WTC11 (cell line): ENCODE measurements around the gene RAB3GAP1. TPM values are rescaled to one million over a fixed set of nuclear protein-coding genes. Genes with fewer than 3 reads are reported as not detected.

Experiments used
- ATAC-seq: fragments of 200-7000 bp; cut with Tn5 transposase; 2 replicates; pipeline ENCODE4 v1.10.0; 2021; ENCODE audit warnings: mild to moderate bottlenecking, moderate library complexity
- CTCF ChIA-PET: fragments of 300-600 bp; sonication (Branson Sonifier 250); formaldehyde crosslinking; loops from one replicate; lab custom pipeline; 2021; ENCODE audit warnings: antibody characterized with exemption; lab: Charles Lee
- POLR2A ChIA-PET: fragments of 350-600 bp; sonication (Branson Sonifier 250); formaldehyde crosslinking; loops from one replicate; lab custom pipeline; 2021; ENCODE audit warnings: antibody characterized with exemption; lab: Charles Lee
- DNase-seq: peaks from one replicate; pipeline ENCODE4 v3.0.0; 2021; ENCODE audit warnings: low spot score
- H3K27ac Mint-ChIP-seq: 2 replicates; pipeline ENCODE4 v1.8.0; 2021; ENCODE audit warnings: mixed read lengths
- H3K27me3 Mint-ChIP-seq: 2 replicates; pipeline ENCODE4 v1.8.0; 2021; ENCODE audit warnings: low read depth, mild to moderate bottlenecking, moderate library complexity, mixed read lengths
- H3K36me3 Mint-ChIP-seq: 2 replicates; pipeline ENCODE4 v1.8.0; 2021; ENCODE audit warnings: mixed read lengths
- H3K4me1 Mint-ChIP-seq: 2 replicates; pipeline ENCODE4 v1.8.0; 2022; ENCODE audit warnings: mixed read lengths
- H3K4me3 Mint-ChIP-seq: 2 replicates; pipeline ENCODE4 v1.8.0; 2021; ENCODE audit warnings: mild to moderate bottlenecking, moderate library complexity, mixed read lengths
- H3K9me3 Mint-ChIP-seq: 2 replicates; pipeline ENCODE4 v1.8.0; 2021; ENCODE audit warnings: mixed read lengths
- ATF1 ChIP-seq: sonication (generic); formaldehyde crosslinking; IDR thresholded peaks from 2 replicates; pipeline ENCODE4 v1.8.1; 2023; ENCODE audit warnings: mild to moderate bottlenecking, moderate library complexity, missing genetic modification reagents
- CDX4 ChIP-seq: fragments of 250-450 bp; sonication (Bioruptor Pico); IDR thresholded peaks from 2 replicates; pipeline ENCODE4 v1.9.0; 2021; ENCODE audit warnings: moderate library complexity, mild to moderate bottlenecking, inconsistent platforms, borderline replicate concordance
- E2F5 ChIP-seq: sonication (generic); formaldehyde crosslinking; IDR thresholded peaks from 2 replicates; pipeline ENCODE4 v1.8.1; 2022; ENCODE audit warnings: mild to moderate bottlenecking, moderate library complexity, missing genetic modification reagents
- ETV6 ChIP-seq: sonication (generic); formaldehyde crosslinking; IDR thresholded peaks from 2 replicates; pipeline ENCODE4 v1.8.1; 2022; ENCODE audit warnings: mild to moderate bottlenecking, missing genetic modification reagents
- MAX ChIP-seq: sonication (generic); formaldehyde crosslinking; IDR thresholded peaks from 2 replicates; pipeline ENCODE4 v1.8.0; 2022; ENCODE audit warnings: mild to moderate bottlenecking, missing genetic modification reagents
- NFATC4 ChIP-seq: fragments of 250-450 bp; sonication (Bioruptor Pico); IDR thresholded peaks from 2 replicates; pipeline ENCODE4 v1.9.0; 2021; ENCODE audit warnings: mild to moderate bottlenecking
- NFE2L1 ChIP-seq: sonication (generic); formaldehyde crosslinking; IDR thresholded peaks from 2 replicates; pipeline ENCODE4 v1.8.1; 2023; ENCODE audit warnings: missing genetic modification reagents
- NR3C1 ChIP-seq: sonication (generic); formaldehyde crosslinking; conservative IDR thresholded peaks from 2 replicates; pipeline ENCODE4 v1.8.1; 2023; ENCODE audit warnings: low read depth, mild to moderate bottlenecking, missing genetic modification reagents
- PRDM15 ChIP-seq: sonication (generic); formaldehyde crosslinking; IDR thresholded peaks from 2 replicates; pipeline ENCODE4 v1.8.0; 2022; ENCODE audit warnings: missing genetic modification reagents
- SMAD4 ChIP-seq: sonication (generic); formaldehyde crosslinking; IDR thresholded peaks from 2 replicates; pipeline ENCODE4 v1.8.0; 2022; ENCODE audit warnings: mild to moderate bottlenecking, missing genetic modification reagents
- SOX15 ChIP-seq: fragments of 250-450 bp; sonication (Bioruptor Pico); IDR thresholded peaks from 2 replicates; pipeline ENCODE4 v1.9.0; 2021; ENCODE audit warnings: mild to moderate bottlenecking
- SP1 ChIP-seq: sonication (generic); formaldehyde crosslinking; conservative IDR thresholded peaks from 2 replicates; pipeline ENCODE4 v1.8.1; 2022; ENCODE audit warnings: missing genetic modification reagents
- STAT6 ChIP-seq: sonication (generic); formaldehyde crosslinking; conservative IDR thresholded peaks from 2 replicates; pipeline ENCODE4 v1.8.1; 2023; ENCODE audit warnings: mild to moderate bottlenecking, low read depth, missing genetic modification reagents, moderate library complexity
- TCF7 ChIP-seq: sonication (generic); formaldehyde crosslinking; IDR thresholded peaks from 2 replicates; pipeline ENCODE4 v1.8.0; 2022; ENCODE audit warnings: mild to moderate bottlenecking, low read depth, missing genetic modification reagents, moderate library complexity
- ZBTB21 ChIP-seq: sonication (generic); formaldehyde crosslinking; IDR thresholded peaks from 2 replicates; pipeline ENCODE4 v1.8.1; 2023; ENCODE audit warnings: mild to moderate bottlenecking, missing genetic modification reagents, borderline replicate concordance
- ZNF121 ChIP-seq: sonication (generic); formaldehyde crosslinking; IDR thresholded peaks from 2 replicates; pipeline ENCODE4 v1.8.0; 2023; ENCODE audit warnings: missing genetic modification reagents
- ZNF317 ChIP-seq: sonication (generic); formaldehyde crosslinking; IDR thresholded peaks from 2 replicates; pipeline ENCODE4 v1.8.1; 2023; ENCODE audit warnings: low read depth, mild to moderate bottlenecking, moderate library complexity, missing genetic modification reagents, borderline replicate concordance
- ZNF423 ChIP-seq: fragments of 250-450 bp; sonication (Bioruptor Pico); IDR thresholded peaks from 2 replicates; pipeline ENCODE4 v2.1.2; 2022; ENCODE audit warnings: mild to moderate bottlenecking, moderate library complexity
- ZNF512 ChIP-seq: sonication (generic); formaldehyde crosslinking; IDR thresholded peaks from 2 replicates; pipeline ENCODE4 v1.8.1; 2022; ENCODE audit warnings: missing genetic modification reagents, borderline replicate concordance
- total RNA-seq: library from RNA; stranded (reverse); gene quantifications from 3 replicates; pipeline ENCODE4 v1.2.3, GENCODE V29; 2021
- TF ChIP-seq, protein P1 (sequence below): sonication (generic); formaldehyde crosslinking; IDR thresholded peaks from 2 replicates; pipeline ENCODE4 v1.8.0; 2022; ENCODE audit warnings: mild to moderate bottlenecking, missing genetic modification reagents
- TF ChIP-seq, protein P2 (sequence below): fragments of 200-600 bp; IDR thresholded peaks from 2 replicates; pipeline ENCODE4 v1.8.0; 2022; ENCODE audit warnings: antibody characterized with exemption

The RAB3GAP1 gene
- total RNA-seq, 1 experiment from 2014 or later, result 27.6 TPM

DNA sequence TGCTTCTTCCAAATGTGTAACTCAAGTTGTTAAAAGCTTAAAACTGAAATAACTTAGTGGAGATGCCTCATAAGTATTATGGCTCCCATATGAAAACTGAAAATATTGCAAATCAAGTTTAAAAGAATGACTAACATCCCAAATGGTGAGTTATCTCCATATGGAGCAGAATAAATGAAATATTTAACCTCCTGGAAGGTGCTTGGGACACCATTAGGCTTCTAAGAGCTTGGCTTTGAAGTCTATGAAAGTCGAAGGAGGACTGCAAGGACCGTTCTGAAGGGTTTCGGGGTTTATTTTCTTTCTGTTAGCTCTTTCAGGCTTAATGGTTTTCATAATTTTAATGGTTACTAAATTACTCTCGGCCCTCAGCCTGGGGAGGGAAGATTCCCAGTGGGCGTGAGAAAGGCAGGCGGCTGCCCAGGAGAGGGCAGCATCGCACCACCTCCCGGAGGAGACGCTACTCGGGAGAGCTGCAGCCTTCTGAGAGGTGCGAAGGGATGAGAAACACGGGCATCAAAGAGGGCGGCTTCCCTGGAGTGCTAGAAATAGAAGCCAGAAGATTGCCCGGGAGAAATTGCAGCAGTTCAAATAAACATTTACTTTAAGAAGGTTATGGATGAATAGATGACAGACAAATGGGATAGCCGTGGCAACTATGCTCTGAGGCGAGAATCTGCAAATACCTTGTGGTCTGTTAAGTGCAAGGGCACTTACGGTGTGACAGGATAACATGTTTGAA lies 47.9 kb upstream of the RAB3GAP1 start:
- Mint-ChIP-seq H3K4me3 (no peak overlapping the region), H3K4me1 (peaks cover 12% of the 10 kb centered on the region), H3K27ac (no peak overlapping the region)
- POLR2A ChIA-PET, result interaction anchor here (0.6 kb wide), 2 partner anchors 14 to 168 kb away, joined by 3 read pairs; no protein-coding TSS in a partner anchor
- no peak for TF ChIP-seq ZNF423 (CRISPR knock-in tag)
- TF ChIP-seq ZNF121 (CRISPR knock-in tag), result no peak
- TF ChIP-seq ETV6, result peak; percentile 28; the same call in 1 of the 2 replicates
- TF ChIP-seq, protein P1, sequence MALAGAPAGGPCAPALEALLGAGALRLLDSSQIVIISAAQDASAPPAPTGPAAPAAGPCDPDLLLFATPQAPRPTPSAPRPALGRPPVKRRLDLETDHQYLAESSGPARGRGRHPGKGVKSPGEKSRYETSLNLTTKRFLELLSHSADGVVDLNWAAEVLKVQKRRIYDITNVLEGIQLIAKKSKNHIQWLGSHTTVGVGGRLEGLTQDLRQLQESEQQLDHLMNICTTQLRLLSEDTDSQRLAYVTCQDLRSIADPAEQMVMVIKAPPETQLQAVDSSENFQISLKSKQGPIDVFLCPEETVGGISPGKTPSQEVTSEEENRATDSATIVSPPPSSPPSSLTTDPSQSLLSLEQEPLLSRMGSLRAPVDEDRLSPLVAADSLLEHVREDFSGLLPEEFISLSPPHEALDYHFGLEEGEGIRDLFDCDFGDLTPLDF (CRISPR knock-in tag), result no peak
- TF ChIP-seq MAX (CRISPR knock-in tag), result peak; percentile 73; the same call in 1 of the 2 replicates
- TF ChIP-seq PRDM15, result no peak
- 0 out of 2 replicates have a peak, but pooled peaks have one; percentile 34 for TF ChIP-seq SP1 (CRISPR knock-in tag)
- TF ChIP-seq STAT6 (CRISPR knock-in tag), result no peak
- TF ChIP-seq, protein P2, sequence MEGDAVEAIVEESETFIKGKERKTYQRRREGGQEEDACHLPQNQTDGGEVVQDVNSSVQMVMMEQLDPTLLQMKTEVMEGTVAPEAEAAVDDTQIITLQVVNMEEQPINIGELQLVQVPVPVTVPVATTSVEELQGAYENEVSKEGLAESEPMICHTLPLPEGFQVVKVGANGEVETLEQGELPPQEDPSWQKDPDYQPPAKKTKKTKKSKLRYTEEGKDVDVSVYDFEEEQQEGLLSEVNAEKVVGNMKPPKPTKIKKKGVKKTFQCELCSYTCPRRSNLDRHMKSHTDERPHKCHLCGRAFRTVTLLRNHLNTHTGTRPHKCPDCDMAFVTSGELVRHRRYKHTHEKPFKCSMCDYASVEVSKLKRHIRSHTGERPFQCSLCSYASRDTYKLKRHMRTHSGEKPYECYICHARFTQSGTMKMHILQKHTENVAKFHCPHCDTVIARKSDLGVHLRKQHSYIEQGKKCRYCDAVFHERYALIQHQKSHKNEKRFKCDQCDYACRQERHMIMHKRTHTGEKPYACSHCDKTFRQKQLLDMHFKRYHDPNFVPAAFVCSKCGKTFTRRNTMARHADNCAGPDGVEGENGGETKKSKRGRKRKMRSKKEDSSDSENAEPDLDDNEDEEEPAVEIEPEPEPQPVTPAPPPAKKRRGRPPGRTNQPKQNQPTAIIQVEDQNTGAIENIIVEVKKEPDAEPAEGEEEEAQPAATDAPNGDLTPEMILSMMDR, result peak; percentile 75; the same call in 1 of the 2 replicates
- TF ChIP-seq, all 79 proteins: peak for 4
- DNase-seq (peak; percentile 81), ATAC-seq (peak; percentile 95)
- Mint-ChIP-seq H3K36me3 (no peaks in the 10 kb centered on the region), H3K9me3 (no peaks in the 10 kb centered on the region), H3K27me3 (peaks cover 8% of the 10 kb centered on the region)
- CTCF ChIA-PET, result interaction anchor here (0.6 to 4.8 kb wide), 20 partner anchors 10 to 840 kb away, joined by 3 to 30 read pairs (median 5); partner anchors contain the start of genes R3HDM1, RAB3GAP1 and ZRANB3

- CTCF ChIA-PET, result interaction anchor here (0.9 to 4.8 kb wide), 4 partner anchors 13 to 792 kb away, joined by 3 to 30 read pairs (median 6); no protein-coding TSS in a partner anchor
- Mint-ChIP-seq H3K9me3 (no peaks in the 10 kb centered on the region), H3K27me3 (peaks cover 8% of the 10 kb centered on the region), H3K4me3 (no peak overlapping the region), H3K4me1 (peaks cover 12% of the 10 kb centered on the region), H3K36me3 (no peaks in the 10 kb centered on the region), H3K27ac (no peak overlapping the region)
- DNase-seq, result no peak
- POLR2A ChIA-PET, result no interaction called here
- peak; percentile 72 for ATAC-seq
- TF ChIP-seq ATF1 (CRISPR knock-in tag), result no peak
- TF ChIP-seq TCF7 (CRISPR knock-in tag), result no peak
- no peak for TF ChIP-seq NFE2L1 (CRISPR knock-in tag)
- no peak for TF ChIP-seq NFATC4 (CRISPR knock-in tag)
- TF ChIP-seq NR3C1, result no peak
- TF ChIP-seq SMAD4 (CRISPR knock-in tag), result no peak
- TF ChIP-seq E2F5 (CRISPR knock-in tag), result no peak
- TF ChIP-seq ZNF317 (CRISPR knock-in tag), result no peak
- no peak for TF ChIP-seq SOX15 (CRISPR knock-in tag)
- no peak for TF ChIP-seq ZNF512 (CRISPR knock-in tag)
- no peak for TF ChIP-seq CDX4 (CRISPR knock-in tag)
- TF ChIP-seq ZBTB21, result no peak
Measured at GRCh38 chr2:135005753-135006152, 46.3 kb upstream of the RAB3GAP1 start.
